ENCODE data around the gene SH3GL1.

Gene SH3GL1

GRCh38 chr19:4328243-4328990, 71.9 kb downstream of the SH3GL1 start:
- DNase-seq (ENCODE audit: insufficient read length), result peak; percentile 98
- peak; percentile 99 for FAIRE-seq
- TF ChIP-seq POLR2AphosphoS5 (IDR thresholded peaks at IDR 0.05; ENCODE audit: low read depth, low read length), result peak; percentile 87
- TF ChIP-seq POLR2A (IDR thresholded peaks at IDR 0.05; ENCODE audit: low read depth, low read length), result peak; percentile 92
- TF ChIP-seq TAF1 (IDR thresholded peaks at IDR 0.05; ENCODE audit: borderline replicate concordance, low read depth, low read length), result peak; percentile 53; the same call in 1 of the 2 replicates

- TF ChIP-seq TAF1 (IDR thresholded peaks at IDR 0.05; ENCODE audit: borderline replicate concordance, low read depth, low read length) (no peak), POLR2AphosphoS5 (IDR thresholded peaks at IDR 0.05; ENCODE audit: low read depth, low read length) (no peak)
- FAIRE-seq, result no peak
These were observed 72.5 kb downstream of the SH3GL1 start for GRCh38 chr19:4327877-4328242.

GRCh38 chr19:4327252-4327876, 73.0 kb downstream of the SH3GL1 start:
- TF ChIP-seq POLR2AphosphoS5 (IDR thresholded peaks at IDR 0.05; ENCODE audit: low read depth, low read length) (no peak), TAF1 (IDR thresholded peaks at IDR 0.05; ENCODE audit: borderline replicate concordance, low read depth, low read length) (no peak), POLR2A (IDR thresholded peaks at IDR 0.05; ENCODE audit: low read depth, low read length) (no peak)
- FAIRE-seq (peak; percentile 65), DNase-seq (ENCODE audit: insufficient read length) (no peak)

More at GRCh38 chr19:4327877-4328242, 72.5 kb downstream of the SH3GL1 start:
- DNase-seq (ENCODE audit: insufficient read length), result no peak

DNA sequence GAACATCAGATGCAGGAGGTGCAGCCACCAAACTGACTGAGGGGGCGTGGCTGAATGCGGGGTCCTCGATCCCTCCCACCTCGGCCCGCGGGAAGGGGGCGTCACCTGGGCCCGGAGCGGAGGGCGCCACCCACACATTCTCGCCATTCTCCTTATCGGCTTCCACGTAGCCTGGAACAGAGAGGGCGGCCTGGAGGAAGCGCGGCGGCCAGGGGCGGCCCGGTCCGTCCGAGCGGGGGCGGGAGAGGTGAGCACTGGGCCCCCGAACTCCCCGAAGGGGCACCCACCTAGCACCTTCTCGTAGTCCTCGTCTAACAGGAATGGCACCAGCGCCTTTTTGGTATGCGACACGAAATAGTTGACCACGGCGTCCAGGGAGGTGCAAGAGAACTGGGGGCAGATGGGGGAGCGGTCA, 73.5 kb downstream of the SH3GL1 start:
- no peak for DNase-seq (ENCODE audit: insufficient read length)
- no peak for TF ChIP-seq POLR2AphosphoS5 (IDR thresholded peaks at IDR 0.05; ENCODE audit: low read depth, low read length)
- no peak for TF ChIP-seq POLR2A (IDR thresholded peaks at IDR 0.05; ENCODE audit: low read depth, low read length)
- TF ChIP-seq TAF1 (IDR thresholded peaks at IDR 0.05; ENCODE audit: borderline replicate concordance, low read depth, low read length), result no peak
- FAIRE-seq, result no peak

- TF ChIP-seq POLR2AphosphoS5 (IDR thresholded peaks at IDR 0.05; ENCODE audit: low read depth, low read length) (no peak), TAF1 (IDR thresholded peaks at IDR 0.05; ENCODE audit: borderline replicate concordance, low read depth, low read length) (no peak), POLR2A (IDR thresholded peaks at IDR 0.05; ENCODE audit: low read depth, low read length) (no peak)
- FAIRE-seq (peak; percentile 21), DNase-seq (ENCODE audit: insufficient read length) (no peak)
These were observed 74.0 kb downstream of the SH3GL1 start for GRCh38 chr19:4326215-4326836.

GRCh38 chr19:4324228-4324627, 76.1 kb downstream of the SH3GL1 start:
- no peak for TF ChIP-seq TAF1 (IDR thresholded peaks at IDR 0.05; ENCODE audit: borderline replicate concordance, low read depth, low read length)
- no peak for TF ChIP-seq POLR2A (IDR thresholded peaks at IDR 0.05; ENCODE audit: low read depth, low read length)
- no peak for TF ChIP-seq POLR2AphosphoS5 (IDR thresholded peaks at IDR 0.05; ENCODE audit: low read depth, low read length)
- DNase-seq (ENCODE audit: insufficient read length) (no peak), FAIRE-seq (no peak)

GRCh38 chr19:4323692-4324091, 76.7 kb downstream of the SH3GL1 start:
- FAIRE-seq (no peak), DNase-seq (ENCODE audit: insufficient read length) (no peak)
- TF ChIP-seq TAF1 (IDR thresholded peaks at IDR 0.05; ENCODE audit: borderline replicate concordance, low read depth, low read length) (no peak), POLR2A (IDR thresholded peaks at IDR 0.05; ENCODE audit: low read depth, low read length) (no peak)

GRCh38 chr19:4322942-4323665, 77.2 kb downstream of the SH3GL1 start:
- TF ChIP-seq TAF1 (IDR thresholded peaks at IDR 0.05; ENCODE audit: borderline replicate concordance, low read depth, low read length), result no peak
- no peak for TF ChIP-seq POLR2A (IDR thresholded peaks at IDR 0.05; ENCODE audit: low read depth, low read length)
- no peak for TF ChIP-seq POLR2AphosphoS5 (IDR thresholded peaks at IDR 0.05; ENCODE audit: low read depth, low read length)
- DNase-seq (ENCODE audit: insufficient read length), result no peak
- no peak for FAIRE-seq

GRCh38 chr19:4320419-4320818, 79.9 kb downstream of the SH3GL1 start:
- TF ChIP-seq POLR2AphosphoS5 (IDR thresholded peaks at IDR 0.05; ENCODE audit: low read depth, low read length) (no peak), TAF1 (IDR thresholded peaks at IDR 0.05; ENCODE audit: borderline replicate concordance, low read depth, low read length) (no peak)
- DNase-seq (ENCODE audit: insufficient read length) (no peak), FAIRE-seq (no peak)

DNA sequence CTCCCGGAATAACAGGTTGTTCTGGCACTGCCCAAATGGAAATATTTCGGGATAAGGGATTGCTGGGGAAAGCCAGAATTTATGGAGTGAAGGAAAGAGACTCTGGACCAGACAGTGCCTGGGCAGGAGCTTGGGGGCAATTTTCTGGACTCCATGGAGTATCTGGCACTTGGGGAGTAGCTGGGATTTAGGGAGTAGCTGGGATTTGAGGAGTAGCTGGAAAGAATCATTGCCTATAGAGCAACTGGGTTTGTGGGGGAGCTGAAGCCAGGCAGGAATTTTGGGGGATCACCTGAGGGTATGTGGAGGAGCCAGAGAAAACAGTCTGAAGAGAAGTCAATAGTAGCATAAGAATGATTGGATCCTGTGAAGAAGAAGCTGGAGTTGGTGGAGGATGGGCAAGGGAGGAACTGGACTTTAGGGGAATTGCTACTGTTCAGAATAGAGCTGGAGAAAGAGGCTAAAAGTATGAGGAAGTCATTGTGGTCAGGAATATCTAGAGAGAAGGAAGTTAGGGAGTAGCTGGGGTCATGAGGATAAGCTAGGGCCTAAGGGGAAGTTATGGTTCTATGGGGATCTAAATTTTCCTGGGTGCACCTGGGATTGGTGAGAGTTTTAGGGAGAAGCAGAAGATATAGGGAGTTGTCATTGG, 81.2 kb downstream of the SH3GL1 start:
- no peak for DNase-seq (ENCODE audit: insufficient read length)
- FAIRE-seq, result no peak
- TF ChIP-seq POLR2AphosphoS5 (IDR thresholded peaks at IDR 0.05; ENCODE audit: low read depth, low read length) (no peak), POLR2A (IDR thresholded peaks at IDR 0.05; ENCODE audit: low read depth, low read length) (no peak), TAF1 (IDR thresholded peaks at IDR 0.05; ENCODE audit: borderline replicate concordance, low read depth, low read length) (no peak)

DNA sequence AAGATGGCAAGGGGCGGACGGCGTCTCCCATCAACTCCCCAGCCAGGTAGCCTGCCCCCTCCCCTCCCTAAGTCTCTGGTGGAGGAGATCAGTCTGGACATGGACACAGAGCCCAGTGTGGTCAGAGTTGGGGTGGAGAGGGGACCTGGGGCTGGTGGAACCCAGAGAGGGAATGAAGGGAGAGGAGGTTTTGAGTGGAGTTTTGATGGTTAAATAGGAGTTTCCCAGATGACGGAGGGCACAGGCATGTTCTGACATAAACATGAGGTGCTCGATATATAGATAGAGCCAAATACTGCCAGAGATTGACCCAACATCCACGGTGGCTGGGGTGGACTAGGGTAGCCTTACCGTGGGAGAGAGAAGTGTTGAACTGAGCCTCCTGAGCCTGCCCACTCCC, 81.9 kb downstream of the SH3GL1 start:
- no peak for DNase-seq (ENCODE audit: insufficient read length)
- FAIRE-seq, result no peak
- TF ChIP-seq POLR2A (IDR thresholded peaks at IDR 0.05; ENCODE audit: low read depth, low read length) (no peak), TAF1 (IDR thresholded peaks at IDR 0.05; ENCODE audit: borderline replicate concordance, low read depth, low read length) (no peak), POLR2AphosphoS5 (IDR thresholded peaks at IDR 0.05; ENCODE audit: low read depth, low read length) (no peak)
